ENCODE results near the gene FPGS. TPM values are rescaled to one million over a fixed set of nuclear protein-coding genes. Genes with fewer than 3 reads are reported as not detected.
"Not testable (repeated sequence)": the region's sequence is repeated elsewhere in the genome, so short reads cannot be mapped to it uniquely, and the experiment has no call there.

FPGS gene
- total RNA-seq, 2 donors from 2014 or later, result 43.9 to 47.0 TPM

DNA sequence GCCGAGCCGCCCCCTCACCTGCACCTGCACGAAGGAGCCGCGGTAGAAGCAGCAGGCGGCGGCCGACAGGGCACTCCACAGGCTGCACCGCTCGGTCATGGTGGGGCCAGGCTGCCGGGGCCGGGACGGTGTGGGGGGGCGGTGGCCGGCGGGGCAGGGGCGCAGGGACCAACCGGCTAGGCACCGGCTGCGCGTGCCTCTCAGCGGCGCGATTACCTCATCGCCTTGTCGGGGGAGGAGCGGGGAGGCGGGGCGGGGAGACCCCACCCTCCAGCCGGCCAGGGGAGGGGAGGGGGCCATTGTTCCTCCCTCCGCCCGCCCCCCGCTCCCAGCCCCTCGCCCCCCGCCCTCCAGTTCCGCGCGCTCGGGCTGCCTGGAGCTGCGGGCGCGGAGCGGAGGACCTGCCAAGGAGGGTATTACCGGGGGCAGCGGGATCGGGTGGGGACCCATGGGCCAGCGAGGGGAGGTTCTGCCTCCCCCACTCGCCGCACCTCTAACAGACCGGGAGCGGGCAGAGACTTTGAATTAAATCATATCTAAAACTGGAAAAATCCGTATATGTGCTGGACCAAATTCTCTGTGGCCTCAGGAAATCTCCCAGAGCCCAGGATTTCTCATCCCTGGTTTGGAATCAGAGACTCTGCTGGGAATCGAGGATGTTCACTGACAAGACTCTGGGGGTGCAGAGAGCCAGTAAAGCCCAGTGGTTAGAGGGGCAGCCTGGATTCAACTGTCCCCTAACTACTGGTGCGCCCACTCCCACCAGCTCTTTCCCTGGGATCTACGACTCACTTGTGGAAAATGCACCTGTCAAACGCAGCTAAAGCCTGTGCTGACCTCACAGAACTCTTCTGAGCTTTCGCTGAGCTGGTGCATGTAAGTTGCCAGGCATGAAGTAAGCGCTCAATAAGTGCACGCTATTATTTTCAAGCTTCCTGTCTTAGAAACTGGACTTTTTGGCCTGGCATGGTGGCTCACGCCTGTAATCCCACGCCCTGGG, 47.3 kb upstream of the FPGS start:
- Histone ChIP-seq H3K27me3 (peaks cover 2 to 10% of the 10 kb centered on the region in 2 donors), H3K36me3 (no peaks in the 10 kb centered on the region), H3K4me1 (peaks cover 0 to 26% of the 10 kb centered on the region in 2 donors), H3K27ac (peak overlapping the region; percentile 1 to 56), H3K4me3 (peak overlapping the region; percentile 17 to 39), H3K9me3 (no peaks in the 10 kb centered on the region)
- TF ChIP-seq, protein P1, sequence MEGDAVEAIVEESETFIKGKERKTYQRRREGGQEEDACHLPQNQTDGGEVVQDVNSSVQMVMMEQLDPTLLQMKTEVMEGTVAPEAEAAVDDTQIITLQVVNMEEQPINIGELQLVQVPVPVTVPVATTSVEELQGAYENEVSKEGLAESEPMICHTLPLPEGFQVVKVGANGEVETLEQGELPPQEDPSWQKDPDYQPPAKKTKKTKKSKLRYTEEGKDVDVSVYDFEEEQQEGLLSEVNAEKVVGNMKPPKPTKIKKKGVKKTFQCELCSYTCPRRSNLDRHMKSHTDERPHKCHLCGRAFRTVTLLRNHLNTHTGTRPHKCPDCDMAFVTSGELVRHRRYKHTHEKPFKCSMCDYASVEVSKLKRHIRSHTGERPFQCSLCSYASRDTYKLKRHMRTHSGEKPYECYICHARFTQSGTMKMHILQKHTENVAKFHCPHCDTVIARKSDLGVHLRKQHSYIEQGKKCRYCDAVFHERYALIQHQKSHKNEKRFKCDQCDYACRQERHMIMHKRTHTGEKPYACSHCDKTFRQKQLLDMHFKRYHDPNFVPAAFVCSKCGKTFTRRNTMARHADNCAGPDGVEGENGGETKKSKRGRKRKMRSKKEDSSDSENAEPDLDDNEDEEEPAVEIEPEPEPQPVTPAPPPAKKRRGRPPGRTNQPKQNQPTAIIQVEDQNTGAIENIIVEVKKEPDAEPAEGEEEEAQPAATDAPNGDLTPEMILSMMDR (IDR thresholded peaks at IDR 0.05), result no peak
- no peak for DNase-seq (ENCODE audit: low spot score)

DNA sequence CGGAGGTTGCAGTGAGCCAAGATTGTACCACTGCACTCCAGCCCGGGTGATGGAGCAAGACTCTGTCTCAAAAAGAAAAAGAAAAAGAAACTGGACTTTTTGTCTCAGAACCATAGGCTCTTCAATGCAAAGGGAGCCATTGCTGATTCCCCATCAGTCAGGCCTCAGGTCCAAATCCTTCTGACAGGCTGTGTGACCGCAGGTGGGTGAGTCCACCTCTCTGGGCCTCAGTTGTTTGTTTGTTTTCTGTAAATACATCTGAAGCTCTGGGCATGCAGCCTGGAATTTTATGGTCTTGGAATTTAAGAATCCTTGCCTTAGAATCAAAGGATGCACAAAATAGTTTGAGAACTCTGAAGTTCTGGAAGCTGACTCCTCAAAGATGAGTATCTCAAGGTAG, 46.4 kb upstream of the FPGS start:
- Histone ChIP-seq H3K27me3 (peaks cover 2 to 10% of the 10 kb centered on the region in 2 donors), H3K4me3 (no peak overlapping the region), H3K9me3 (no peaks in the 10 kb centered on the region), H3K4me1 (peaks cover 0 to 29% of the 10 kb centered on the region in 2 donors), H3K27ac (peak overlapping the region in 1 of 2 donors; percentile 1), H3K36me3 (no peaks in the 10 kb centered on the region)
- TF ChIP-seq, protein P1 (IDR thresholded peaks at IDR 0.05), result no peak
- no peak for DNase-seq (ENCODE audit: low spot score)

DNA sequence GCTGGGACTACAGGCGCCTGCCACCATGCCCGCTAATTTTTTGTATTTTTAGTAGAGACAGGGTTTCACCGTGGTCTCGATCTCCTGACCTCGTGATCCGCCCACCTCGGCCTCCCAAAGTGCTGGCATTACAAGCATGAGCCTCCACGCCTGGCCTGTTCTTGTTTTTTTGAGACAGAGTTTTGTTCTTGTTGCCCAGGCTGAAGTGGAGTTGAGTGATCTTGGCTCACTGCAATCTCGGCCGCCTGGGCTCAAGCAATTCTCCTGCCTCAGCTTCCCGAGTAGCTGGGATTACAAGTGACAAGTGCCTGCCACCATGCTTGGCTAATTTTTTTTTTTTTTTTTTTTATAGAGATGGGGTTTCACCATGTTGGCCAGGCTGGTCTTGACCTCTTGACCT, 45.9 kb upstream of the FPGS start:
- not testable (repeated sequence) for H3K27ac ChIP-seq; H3K4me3 ChIP-seq; H3K36me3 ChIP-seq; DNase-seq (ENCODE audit: low spot score); H3K9me3 ChIP-seq
- H3K27me3 ChIP-seq, result peaks cover 2 to 10% of the 10 kb centered on the region in 2 donors
- peaks cover 0 to 33% of the 10 kb centered on the region in 2 donors for H3K4me1 ChIP-seq

DNA sequence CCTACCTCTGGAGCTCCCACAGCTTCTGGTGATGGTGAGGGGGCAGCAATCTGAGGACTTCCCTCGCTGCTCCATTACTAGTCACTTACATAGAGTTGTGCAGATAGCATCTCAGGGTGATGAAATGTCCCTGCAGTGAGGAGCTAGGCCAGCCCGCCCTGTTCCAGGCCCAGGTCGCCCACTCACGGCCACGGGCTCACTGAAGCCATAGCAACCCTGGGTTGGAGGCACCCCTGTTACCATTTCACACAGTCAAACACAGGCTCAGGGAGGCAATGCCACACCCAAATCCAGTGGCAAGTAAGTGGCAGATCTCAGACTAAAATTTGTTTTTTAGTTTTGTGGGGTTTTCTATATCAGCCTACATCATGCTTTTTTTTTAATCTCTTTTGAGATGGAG, 43.8 kb upstream of the FPGS start:
- Histone ChIP-seq H3K4me1 (peaks cover 0 to 45% of the 10 kb centered on the region in 2 donors), H3K36me3 (no peaks in the 10 kb centered on the region), H3K27me3 (peaks cover 2 to 10% of the 10 kb centered on the region in 2 donors), H3K4me3 (no peak overlapping the region), H3K27ac (no peak overlapping the region), H3K9me3 (no peaks in the 10 kb centered on the region)
- TF ChIP-seq, protein P1 (IDR thresholded peaks at IDR 0.05), result no peak
- DNase-seq (ENCODE audit: low spot score), result no peak

DNA sequence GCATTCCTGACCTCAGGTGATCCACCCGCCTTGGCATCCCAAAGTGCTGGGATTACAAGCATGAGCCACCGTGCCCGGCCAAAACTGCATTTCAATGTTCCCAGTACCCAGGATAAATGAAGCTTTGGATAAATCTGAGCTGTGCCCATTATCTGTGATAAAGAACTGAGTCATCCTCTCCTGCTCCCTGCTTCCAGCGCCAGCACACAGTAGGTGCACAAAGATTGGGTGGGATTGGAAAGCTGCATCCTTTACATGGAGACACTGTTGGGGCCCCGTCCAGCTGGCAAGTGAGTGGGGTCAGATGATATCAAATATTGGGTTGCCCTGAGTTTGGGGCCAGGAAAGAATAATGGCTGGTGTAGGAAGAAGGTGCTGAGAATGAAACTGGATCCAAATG, 41.6 kb upstream of the FPGS start:
- peak overlapping the region; percentile 50 to 67 for H3K27ac ChIP-seq
- TF ChIP-seq, protein P1 (IDR thresholded peaks at IDR 0.05), result no peak
- peaks cover 0 to 2% of the 10 kb centered on the region in 2 donors for H3K27me3 ChIP-seq

DNA sequence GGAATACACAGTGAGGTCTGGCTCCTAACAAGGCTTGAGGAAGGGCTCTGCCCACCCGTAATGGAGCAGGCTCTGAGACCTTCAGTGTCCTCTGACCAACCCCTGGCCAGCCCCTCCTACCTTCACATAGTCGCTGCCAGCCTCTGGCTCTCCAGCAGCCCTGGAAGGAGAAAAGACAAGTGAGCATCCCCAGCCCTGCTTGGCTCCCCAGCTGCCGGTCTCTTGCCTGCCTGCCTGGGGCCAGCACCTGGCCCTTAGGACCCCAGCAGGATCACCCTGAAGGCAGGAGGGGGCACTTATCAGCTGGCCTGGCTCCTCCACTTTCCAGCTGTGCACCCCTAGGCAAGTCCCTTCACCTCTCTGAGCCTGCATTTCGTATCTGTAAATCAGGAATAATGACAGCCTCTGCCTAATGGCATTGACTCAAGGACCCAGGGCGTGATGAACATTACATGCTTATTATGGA, 41.2 kb upstream of the FPGS start:
- Histone ChIP-seq H3K4me1 (peaks cover 0 to 36% of the 10 kb centered on the region in 2 donors), H3K4me3 (peak overlapping the region; percentile 14 to 31)

More for the DNA sequence above, 41.6 kb upstream of the FPGS start:
- Histone ChIP-seq H3K36me3 (no peaks in the 10 kb centered on the region), H3K4me1 (peaks cover 0 to 38% of the 10 kb centered on the region in 2 donors), H3K4me3 (peak overlapping the region in 1 of 2 donors; percentile 31), H3K9me3 (no peaks in the 10 kb centered on the region)
- no peak for DNase-seq (ENCODE audit: low spot score)

More for the DNA sequence above, 41.2 kb upstream of the FPGS start:
- Histone ChIP-seq H3K9me3 (no peaks in the 10 kb centered on the region), H3K27me3 (peaks cover 0 to 2% of the 10 kb centered on the region in 2 donors), H3K27ac (peak overlapping the region; percentile 50 to 67), H3K36me3 (no peaks in the 10 kb centered on the region)
- no peak for DNase-seq (ENCODE audit: low spot score)
- TF ChIP-seq, protein P1 (IDR thresholded peaks at IDR 0.05), result no peak

Measured in right atrium auricular region (tissue), 2 donors.